Neural progenitor cell (in vitro differentiated cells): ENCODE results near the gene SCFD1. TPM values are rescaled to one million over a fixed set of nuclear protein-coding genes. Genes with fewer than 3 reads are reported as not detected.

Experiments used
- DNase-seq: peaks from one replicate; pipeline ENCODE4 v3.0.0-alpha.2; 2016; ENCODE audit warnings: low spot score
- H2AFZ ChIP-seq: fragments of 200-600 bp; sonication (generic); replicated peaks from 2 replicates; pipeline ENCODE4 v1.6.1; 2016; ENCODE audit warnings: antibody characterized with exemption
- H3F3A ChIP-seq: fragments of 200-600 bp; sonication (generic); 2 replicates; pipeline ENCODE4 v1.6.1; 2016; ENCODE audit warnings: antibody characterized with exemption, low read depth
- H3K27ac ChIP-seq: fragments of 200-600 bp; sonication (generic); 2 replicates; pipeline ENCODE4 v1.5.1; 2016; ENCODE audit warnings: mild to moderate bottlenecking
- H3K27me3 ChIP-seq: fragments of 200-600 bp; sonication (generic); 2 replicates; pipeline ENCODE4 v1.6.1; 2016; ENCODE audit warnings: mild to moderate bottlenecking, moderate library complexity
- H3K36me3 ChIP-seq: fragments of 200-600 bp; sonication (generic); 2 replicates; pipeline ENCODE4 v1.5.1; 2016
- H3K4me1 ChIP-seq: fragments of 200-600 bp; sonication (generic); 2 replicates; pipeline ENCODE4 v1.6.1; 2016; ENCODE audit warnings: mixed run types
- H3K4me2 ChIP-seq: fragments of 200-600 bp; sonication (generic); 2 replicates; pipeline ENCODE4 v1.6.1; 2016
- H3K4me3 ChIP-seq: fragments of 200-600 bp; sonication (generic); 2 replicates; pipeline ENCODE4 v1.5.1; 2016
- H3K79me2 ChIP-seq: fragments of 200-600 bp; sonication (generic); 2 replicates; pipeline ENCODE4 v1.6.1; 2016; ENCODE audit warnings: low read depth
- H3K9ac ChIP-seq: fragments of 200-600 bp; sonication (generic); 2 replicates; pipeline ENCODE4 v1.6.1; 2016
- H3K9me3 ChIP-seq: fragments of 200-600 bp; sonication (generic); 2 replicates; pipeline ENCODE4 v1.5.1; 2016; ENCODE audit warnings: low read depth
- H4K20me1 ChIP-seq: fragments of 200-600 bp; sonication (generic); 2 replicates; pipeline ENCODE4 v1.6.1; 2016; ENCODE audit warnings: low read depth
- H3K27ac Mint-ChIP-seq: 3 replicates; pipeline ENCODE4 v1.8.0; 2021; ENCODE audit warnings: mixed read lengths
- H3K27me3 Mint-ChIP-seq: 2 replicates; pipeline ENCODE4 v1.8.0; 2022; ENCODE audit warnings: low read depth, mild to moderate bottlenecking, inconsistent platforms, moderate library complexity, mixed read lengths; ENCODE audit not compliant: insufficient read depth
- H3K36me3 Mint-ChIP-seq: 3 replicates; pipeline ENCODE4 v1.8.0; 2021; ENCODE audit warnings: mixed read lengths
- H3K4me1 Mint-ChIP-seq: 3 replicates; pipeline ENCODE4 v1.8.0; 2021; ENCODE audit warnings: mixed read lengths
- H3K4me3 Mint-ChIP-seq: 3 replicates; pipeline ENCODE4 v1.8.0; 2021; ENCODE audit warnings: mild to moderate bottlenecking, moderate library complexity, mixed read lengths
- H3K9me3 Mint-ChIP-seq: 3 replicates; pipeline ENCODE4 v1.8.0; 2020; ENCODE audit warnings: mixed read lengths
- CTCF ChIP-seq: fragments of 200-600 bp; sonication (generic); IDR thresholded peaks from 2 replicates; pipeline ENCODE4 v1.5.1; 2017; ENCODE audit warnings: antibody characterized with exemption, mild to moderate bottlenecking
- EZH2 ChIP-seq: fragments of 200-600 bp; sonication (generic); IDR thresholded peaks from 2 replicates; pipeline ENCODE4 v1.6.1; 2017; ENCODE audit warnings: antibody characterized with exemption, mild to moderate bottlenecking, moderate library complexity
- EZH2phosphoT487 ChIP-seq: fragments of 200-600 bp; sonication (generic); IDR thresholded peaks from 2 replicates; pipeline ENCODE4 v1.6.1; 2017; ENCODE audit warnings: antibody characterized with exemption
- total RNA-seq: library from RNA; depleted of rRNA; stranded (reverse); fragments of >200 nt; gene quantifications from 2 replicates; pipeline ENCODE4 v1.2.3, GENCODE V29; 2015; ENCODE audit warnings: low replicate concordance

Gene SCFD1
- total RNA-seq, 1 donor from 2014 or later: 115 TPM

DNA sequence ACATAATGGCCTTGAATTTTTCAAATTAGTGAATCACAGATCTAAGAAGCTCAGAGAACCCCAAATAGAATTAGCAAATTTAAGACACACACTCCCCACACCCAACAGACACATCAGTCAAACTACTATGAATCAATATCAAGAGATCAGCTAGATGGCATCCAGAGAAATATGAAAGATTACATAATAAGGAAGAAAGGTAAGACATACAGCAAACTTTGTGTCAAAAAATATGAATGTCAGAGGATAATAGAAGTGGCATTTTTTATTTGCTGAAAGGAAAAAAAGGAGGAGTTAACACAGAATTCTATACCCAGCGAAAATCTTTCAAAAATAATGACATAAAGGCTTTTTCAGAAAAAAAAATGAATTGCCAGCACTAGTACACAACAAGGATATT, 141.8 kb downstream of the SCFD1 start:
- H3K9me3 Mint-ChIP-seq: peaks cover 17% of the 10 kb centered on the region
- no peaks in the 10 kb centered on the region for H3K79me2 ChIP-seq
- no peak for TF ChIP-seq EZH2
- no peak for TF ChIP-seq EZH2phosphoT487
- TF ChIP-seq CTCF: no peak

GRCh38 chr14:30767624-30768023, 145.5 kb downstream of the SCFD1 start:
- Histone ChIP-seq H3K4me1 (no peaks in the 10 kb centered on the region), H3K27ac (no peak overlapping the region), H2AFZ (no peak overlapping the region), H3K9me3 (peaks cover 19% of the 10 kb centered on the region), H3K4me2 (no peak overlapping the region), H3K36me3 (no peaks in the 10 kb centered on the region), H3K4me3 (no peak overlapping the region), H3K27me3 (no peaks in the 10 kb centered on the region), H3K79me2 (no peaks in the 10 kb centered on the region), H4K20me1 (no peaks in the 10 kb centered on the region), H3K9ac (no peak overlapping the region), H3F3A (no peaks in the 10 kb centered on the region)
- TF ChIP-seq EZH2phosphoT487 (no peak), EZH2 (no peak), CTCF (no peak)
- Mint-ChIP-seq H3K36me3 (no peaks in the 10 kb centered on the region), H3K27me3 (peaks cover 4% of the 10 kb centered on the region), H3K4me1 (no peaks in the 10 kb centered on the region), H3K4me3 (no peak overlapping the region), H3K27ac (no peak overlapping the region), H3K9me3 (peaks cover 14% of the 10 kb centered on the region)
- no peak for DNase-seq

More for the DNA sequence above, 141.8 kb downstream of the SCFD1 start:
- Mint-ChIP-seq H3K4me1 (no peaks in the 10 kb centered on the region), H3K4me3 (no peak overlapping the region), H3K36me3 (no peaks in the 10 kb centered on the region), H3K27ac (no peak overlapping the region), H3K27me3 (peaks cover 4% of the 10 kb centered on the region)
- no peaks in the 10 kb centered on the region for H3K27me3 ChIP-seq
- no peak overlapping the region for H2AFZ ChIP-seq
- H3K4me2 ChIP-seq: no peak overlapping the region
- H3K9ac ChIP-seq: no peak overlapping the region
- DNase-seq: no peak
- H3K4me1 ChIP-seq: no peaks in the 10 kb centered on the region
- H3K27ac ChIP-seq: no peak overlapping the region
- H4K20me1 ChIP-seq: no peaks in the 10 kb centered on the region
- no peaks in the 10 kb centered on the region for H3F3A ChIP-seq
- no peak overlapping the region for H3K4me3 ChIP-seq
- no peaks in the 10 kb centered on the region for H3K36me3 ChIP-seq
- H3K9me3 ChIP-seq: peaks cover 19% of the 10 kb centered on the region

DNA sequence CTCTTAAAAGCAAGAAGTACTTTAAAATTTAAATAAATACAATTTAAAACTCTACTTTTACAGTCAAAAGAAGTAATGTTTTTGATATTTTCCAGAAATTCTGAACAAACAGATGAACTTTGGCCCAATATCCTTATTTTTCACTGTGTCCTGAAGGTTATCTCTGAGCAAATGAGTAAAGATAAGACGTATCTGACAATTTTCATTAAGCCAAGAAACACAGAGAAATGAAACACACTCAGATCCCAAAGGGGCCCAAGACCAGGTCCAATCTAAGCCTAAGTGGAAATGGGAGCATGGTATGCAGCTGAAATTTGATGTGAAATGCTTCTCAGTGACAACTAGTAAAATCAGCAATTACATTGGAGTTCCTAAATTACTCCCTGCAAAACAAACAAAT, 146.7 kb downstream of the SCFD1 start:
- no peaks in the 10 kb centered on the region for H3K36me3 ChIP-seq
- Mint-ChIP-seq H3K27ac (no peak overlapping the region), H3K27me3 (peaks cover 4% of the 10 kb centered on the region), H3K4me1 (no peaks in the 10 kb centered on the region), H3K36me3 (no peaks in the 10 kb centered on the region), H3K9me3 (peaks cover 9% of the 10 kb centered on the region), H3K4me3 (no peak overlapping the region)
- no peak for DNase-seq
- no peaks in the 10 kb centered on the region for H3K27me3 ChIP-seq
- H3K27ac ChIP-seq: no peak overlapping the region
- no peak overlapping the region for H3K9ac ChIP-seq
- no peak for TF ChIP-seq CTCF
- TF ChIP-seq EZH2: no peak
- no peak for TF ChIP-seq EZH2phosphoT487
- no peak overlapping the region for H3K4me3 ChIP-seq
- H4K20me1 ChIP-seq: no peaks in the 10 kb centered on the region
- no peak overlapping the region for H3K4me2 ChIP-seq
- no peaks in the 10 kb centered on the region for H3K4me1 ChIP-seq
- no peaks in the 10 kb centered on the region for H3F3A ChIP-seq
- no peaks in the 10 kb centered on the region for H3K79me2 ChIP-seq
- H2AFZ ChIP-seq: no peak overlapping the region
- peaks cover 12% of the 10 kb centered on the region for H3K9me3 ChIP-seq
